Measurements from ENCODE around the gene QARS1. TPM values are rescaled to one million over a fixed set of nuclear protein-coding genes. Genes with fewer than 3 reads are reported as not detected.

Gene QARS1
- 312 and 318 TPM in 2 replicates for total RNA-seq

DNA sequence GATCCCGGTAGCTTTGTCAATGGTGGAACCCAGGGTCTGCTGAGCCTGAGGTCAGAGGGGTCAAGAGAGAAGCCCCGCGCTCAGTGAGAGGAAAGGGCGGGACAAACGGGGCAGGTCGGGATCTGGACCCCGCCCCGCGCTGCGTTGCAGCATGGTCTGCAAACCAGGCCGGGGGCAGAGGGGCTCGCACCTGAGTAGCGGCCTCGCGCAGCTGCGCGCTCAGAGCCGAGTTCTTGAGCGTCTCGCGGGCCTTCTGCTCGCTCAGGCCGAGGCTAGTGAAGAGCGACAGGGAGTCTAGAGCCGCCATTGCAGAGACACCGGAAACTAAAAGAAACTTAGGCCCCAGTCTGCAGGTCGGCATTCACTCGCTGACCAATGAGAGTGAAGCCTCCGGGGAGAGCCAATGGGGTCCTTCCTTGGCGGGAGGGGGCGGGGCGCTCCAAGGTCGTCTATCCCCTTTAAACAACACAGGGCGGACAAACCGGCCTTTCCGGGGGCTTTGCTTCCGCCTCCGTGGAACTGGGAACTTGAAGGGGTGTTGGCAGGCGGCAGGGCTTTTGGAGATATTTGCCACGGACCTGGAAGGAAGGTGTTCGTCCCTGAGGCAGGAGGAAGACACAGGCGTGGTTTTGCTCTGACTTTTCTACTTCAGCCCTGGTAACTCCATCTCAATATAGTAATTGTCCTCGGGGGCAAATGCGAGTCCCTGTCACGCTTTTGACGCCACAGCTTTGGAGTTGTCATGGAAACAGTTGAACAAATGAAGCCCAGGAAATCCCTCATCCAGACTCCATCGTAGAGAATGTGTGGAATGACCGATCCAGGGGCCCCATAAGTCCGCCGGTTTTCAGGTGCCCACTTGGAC, at the start of gene QARS1:
Gene QARS1 (minus strand): TSS at position 331 of the 865 bp plus-strand sequence. CDS start 24 bp downstream, at position 307.

GRCh38 chr3:49132437-49133225, 28.1 kb upstream of the QARS1 start, which contains the start of gene LAMB2:
TSS of gene LAMB2 (minus strand) at chr3:49133050. CDS start at chr3:49132867, 183 bp downstream.

GRCh38 chr3:49120438-49121131, 16.0 kb upstream of the QARS1 start, which contains the start of gene USP19:
TSS of gene USP19 (minus strand) at chr3:49120823. CDS start at chr3:49119145, 1,678 bp downstream.

DNA sequence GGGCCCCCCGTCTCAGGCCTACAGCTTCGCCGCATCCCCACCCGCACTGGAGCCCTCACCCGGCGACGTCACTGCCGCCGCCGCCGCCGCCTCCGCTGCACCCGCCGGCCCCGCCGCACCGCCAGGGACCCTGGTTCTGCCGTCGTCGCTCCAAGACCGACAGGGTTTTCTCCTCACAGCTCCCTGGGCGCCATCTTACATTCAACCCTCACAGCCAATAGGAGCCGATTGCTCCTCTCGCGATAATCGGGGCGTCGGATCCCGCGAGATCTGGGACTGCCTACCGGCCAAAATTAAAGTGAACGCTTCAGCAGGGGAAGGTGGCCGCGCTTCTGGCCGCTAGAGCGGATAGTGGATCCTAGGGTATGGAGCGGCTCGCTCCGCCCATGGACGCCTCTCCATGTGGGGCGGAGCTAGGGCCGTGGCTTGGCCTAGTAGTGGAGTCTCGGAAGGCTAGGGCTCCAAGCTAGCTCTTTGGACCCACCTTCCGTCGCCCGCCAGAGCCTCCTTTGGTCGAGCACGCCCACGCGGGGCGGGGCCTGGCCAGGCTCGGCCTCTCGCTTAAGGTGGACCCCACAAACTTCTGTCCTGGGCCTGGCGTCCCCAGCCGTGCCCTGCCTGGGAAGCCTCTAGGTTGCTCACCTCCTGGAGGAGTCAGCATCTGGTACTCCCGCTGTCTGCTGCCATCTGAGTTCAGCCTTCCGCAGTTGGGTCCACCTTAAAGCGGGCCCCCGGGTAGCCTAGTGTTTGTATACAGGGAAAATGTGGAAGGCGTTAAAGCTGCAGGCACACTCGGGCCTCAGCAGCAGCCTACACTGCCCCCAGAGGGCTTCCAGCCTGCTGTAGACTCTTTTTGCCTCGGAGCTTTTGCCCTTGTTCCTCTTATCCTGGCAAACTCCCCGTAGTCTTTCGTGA, 10.4 kb downstream of the QARS1 start, which contains the start of gene QRICH1:
Gene QRICH1 (minus strand): TSS at position 219 of the 915 bp plus-strand sequence. CDS start 17,054 bp downstream, outside the sequence.

Small RNA genes lying within 50 kb of the gene (small RNA-seq; reads per million reads assigned to genes)
- 0.63 reads per million for gene RN7SL182P

Other genes with a start within 250 kb of the QARS1 start
- 15.4 and 18.4 TPM in 2 replicates for gene SLC25A20, start 205.9 kb downstream of the QARS1 start, total RNA-seq
- gene ARIH2, start 185.9 kb downstream of the QARS1 start, total RNA-seq, result 66.9 and 69.7 TPM in 2 replicates
- gene P4HTM, start 114.5 kb downstream of the QARS1 start, total RNA-seq, result 14.3 and 16.8 TPM in 2 replicates
- 80.6 and 126 TPM in 2 replicates for gene WDR6, start 97.4 kb downstream of the QARS1 start, total RNA-seq
- 31.0 and 35.0 TPM in 2 replicates for gene DALRD3, start 86.2 kb downstream of the QARS1 start, total RNA-seq
- gene NDUFAF3, start 82.6 kb downstream of the QARS1 start, total RNA-seq, result 31.5 and 32.8 TPM in 2 replicates
- gene IMPDH2, start 75.4 kb downstream of the QARS1 start, total RNA-seq, result 270 and 275 TPM in 2 replicates
- 137 and 168 TPM in 2 replicates for gene QRICH1, start 10.7 kb downstream of the QARS1 start, total RNA-seq
- 26.2 and 35.1 TPM in 2 replicates for gene USP19, start 16.1 kb upstream of the QARS1 start, total RNA-seq
- 189 and 254 TPM in 2 replicates for gene LAMB2, start 28.3 kb upstream of the QARS1 start, total RNA-seq
- 18.4 and 22.1 TPM in 2 replicates for gene CCDC71, start 61.6 kb upstream of the QARS1 start, total RNA-seq
- gene KLHDC8B, start 66.8 kb upstream of the QARS1 start, total RNA-seq, result 9.7 and 14.0 TPM in 2 replicates
- 1.4 and 2.1 TPM in 2 replicates for gene C3orf62, start 172.5 kb upstream of the QARS1 start, total RNA-seq
- 36.5 and 44.4 TPM in 2 replicates for gene USP4, start 235.3 kb upstream of the QARS1 start, total RNA-seq